Keratinocyte (primary cell): ENCODE measurements around the gene ZNF81. TPM values are rescaled to one million over a fixed set of nuclear protein-coding genes. Genes with fewer than 3 reads are reported as not detected.

Experiments used
- DNase-seq: peaks from one replicate; pipeline ENCODE4 v3.0.0-alpha.2; 2011; ENCODE audit warnings: low read depth, missing footprints, low spot score
- FAIRE-seq: peaks from 2 replicates; lab custom pipeline; 2011; peaks lifted over from hg19 to GRCh38; lab: Jason Lieb, UNC
- H2AFZ ChIP-seq: 2 replicates; pipeline ENCODE4 v1.6.0; 2012; ENCODE audit warnings: low read length, control low read depth, inconsistent platforms; ENCODE audit not compliant: control insufficient read depth
- H3K27ac ChIP-seq: 2 replicates; pipeline ENCODE4 v1.5.1; 2011; ENCODE audit warnings: low read length; ENCODE audit not compliant: control insufficient read depth, insufficient read depth
- H3K27me3 ChIP-seq: 3 replicates; pipeline ENCODE4 v1.6.0; 2011; ENCODE audit warnings: low read length; ENCODE audit not compliant: control insufficient read depth, insufficient read depth; ENCODE audit errors: extremely low read depth
- H3K36me3 ChIP-seq, 2 experiments: 2 replicates in 1 of 2; 3 replicates in 1 of 2; pipeline ENCODE4 v1.5.1; 2011; ENCODE audit warnings: low read length in 2 of 2, mild to moderate bottlenecking in 1 of 2; ENCODE audit not compliant: control insufficient read depth in 2 of 2, insufficient read depth in 2 of 2; ENCODE audit errors: extremely low read depth in 1 of 2
- H3K4me1 ChIP-seq: 3 replicates; pipeline ENCODE4 v1.5.1; 2011; ENCODE audit warnings: low read length; ENCODE audit not compliant: control insufficient read depth, insufficient read depth; ENCODE audit errors: extremely low read depth
- H3K4me2 ChIP-seq: 3 replicates; pipeline ENCODE4 v1.6.0; 2011; ENCODE audit warnings: low read depth, low read length; ENCODE audit not compliant: control insufficient read depth, insufficient read depth; ENCODE audit errors: extremely low read depth
- H3K4me3 ChIP-seq, 3 experiments: fragments of 200-600 bp in 1 of 3; sonication (generic) in 1 of 3; 2 replicates in 2 of 3; 3 replicates in 1 of 3; pipeline ENCODE4 v1.5.1; 2011 to 2016; ENCODE audit warnings: low read length in 3 of 3, mild to moderate bottlenecking in 3 of 3, control low read depth in 2 of 3, inconsistent platforms in 1 of 3, low read depth in 1 of 3, mixed read lengths in 1 of 3, mixed run types in 1 of 3, moderate library complexity in 1 of 3; ENCODE audit not compliant: control insufficient read depth in 2 of 3, insufficient read depth in 2 of 3; ENCODE audit errors: extremely low read depth in 1 of 3
- H3K79me2 ChIP-seq: 2 replicates; pipeline ENCODE4 v1.6.0; 2012; ENCODE audit warnings: low read length; ENCODE audit not compliant: control insufficient read depth, insufficient read depth
- H3K9ac ChIP-seq: 3 replicates; pipeline ENCODE4 v1.6.0; 2011; ENCODE audit warnings: low read length; ENCODE audit not compliant: control insufficient read depth, insufficient read depth; ENCODE audit errors: extremely low read depth
- H3K9me1 ChIP-seq: 3 replicates; pipeline ENCODE4 v1.6.0; 2011; ENCODE audit warnings: low read length; ENCODE audit not compliant: control insufficient read depth, insufficient read depth; ENCODE audit errors: extremely low read depth
- H3K9me3 ChIP-seq: 2 replicates; pipeline ENCODE4 v1.5.1; 2012; ENCODE audit warnings: low read depth, low read length; ENCODE audit not compliant: control insufficient read depth
- H4K20me1 ChIP-seq: 3 replicates; pipeline ENCODE4 v1.6.0; 2011; ENCODE audit warnings: low read length; ENCODE audit not compliant: control insufficient read depth, insufficient read depth; ENCODE audit errors: extremely low read depth
- EZH2 ChIP-seq: IDR thresholded peaks from one replicate; pipeline ENCODE4 v1.6.1; 2012; ENCODE audit warnings: inconsistent platforms, mild to moderate bottlenecking, low read length, moderate library complexity
- dilution Hi-C: fragments of 300-500 bp; cut with MboI; formaldehyde crosslinking; loops from one replicate; pipeline ENCODE4 v1.7.0; 2020; ENCODE audit warnings: low sequenced_read_pairs; ENCODE audit not compliant: extremely low pct_ligation_motif_present
- polyA plus RNA-seq, 5 experiments: library from polyadenylated mRNA; depleted of rRNA in 3 of 5; stranded (reverse) in 3 of 5; stranded (forward) in 1 of 5; unstranded in 1 of 5; fragments of >200 nt; gene quantifications; 1 replicate in 1 of 5; 2 replicates in 3 of 5; 3 replicates in 1 of 5; pipeline versions ENCODE4 v1.2.1 to v1.2.3, GENCODE V29; 2011 to 2012; ENCODE audit warnings: missing spikeins in 2 of 5, low read depth in 1 of 5, low replicate concordance in 1 of 5
- TF ChIP-seq, protein P1 (sequence below), 3 experiments: IDR thresholded peaks in 1 of 3; conservative IDR thresholded peaks in 1 of 3; optimal IDR thresholded peaks in 1 of 3; 2 replicates in 2 of 3; 3 replicates in 1 of 3; pipeline versions ENCODE3 to v1.5.1; 2011; ENCODE audit warnings: low read length in 3 of 3, mild to moderate bottlenecking in 3 of 3, moderate library complexity in 2 of 3, control low read depth in 1 of 3, inconsistent platforms in 1 of 3; ENCODE audit not compliant: insufficient read depth in 2 of 3; ENCODE audit errors: extremely low read depth in 1 of 3

ZNF81 gene
- polyA plus RNA-seq, 1 donor (not counting 4 experiments of a cell fraction or from before 2014, with no cell fraction given) = 5.0 TPM

GRCh38 chrX:47879463-47879862 lies 42.8 kb downstream of the ZNF81 start:
- DNase-seq (no peak), FAIRE-seq (no peak)
- TF ChIP-seq, protein P1, sequence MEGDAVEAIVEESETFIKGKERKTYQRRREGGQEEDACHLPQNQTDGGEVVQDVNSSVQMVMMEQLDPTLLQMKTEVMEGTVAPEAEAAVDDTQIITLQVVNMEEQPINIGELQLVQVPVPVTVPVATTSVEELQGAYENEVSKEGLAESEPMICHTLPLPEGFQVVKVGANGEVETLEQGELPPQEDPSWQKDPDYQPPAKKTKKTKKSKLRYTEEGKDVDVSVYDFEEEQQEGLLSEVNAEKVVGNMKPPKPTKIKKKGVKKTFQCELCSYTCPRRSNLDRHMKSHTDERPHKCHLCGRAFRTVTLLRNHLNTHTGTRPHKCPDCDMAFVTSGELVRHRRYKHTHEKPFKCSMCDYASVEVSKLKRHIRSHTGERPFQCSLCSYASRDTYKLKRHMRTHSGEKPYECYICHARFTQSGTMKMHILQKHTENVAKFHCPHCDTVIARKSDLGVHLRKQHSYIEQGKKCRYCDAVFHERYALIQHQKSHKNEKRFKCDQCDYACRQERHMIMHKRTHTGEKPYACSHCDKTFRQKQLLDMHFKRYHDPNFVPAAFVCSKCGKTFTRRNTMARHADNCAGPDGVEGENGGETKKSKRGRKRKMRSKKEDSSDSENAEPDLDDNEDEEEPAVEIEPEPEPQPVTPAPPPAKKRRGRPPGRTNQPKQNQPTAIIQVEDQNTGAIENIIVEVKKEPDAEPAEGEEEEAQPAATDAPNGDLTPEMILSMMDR (optimal IDR thresholded peaks at IDR 0.05 in 1 of 3, IDR thresholded peaks at IDR 0.05 in 1 of 3, conservative IDR thresholded peaks at IDR 0.05 in 1 of 3; ENCODE audit: extremely low read depth in 1 of 3, insufficient read depth in 2 of 3, low read length in 3 of 3) = no peak
- no peak for TF ChIP-seq EZH2
- dilution Hi-C loops = no loop called here
- Histone ChIP-seq H3K79me2 (no peaks in the 10 kb centered on the region), H3K36me3 (no peaks in the 10 kb centered on the region), H3K27ac (no peak overlapping the region), H3K27me3 (no peaks in the 10 kb centered on the region), H3K9ac (no peak overlapping the region), H3K4me3 (no peak overlapping the region), H3K9me1 (no peaks in the 10 kb centered on the region), H3K4me2 (no peak overlapping the region), H4K20me1 (no peaks in the 10 kb centered on the region), H2AFZ (no peak overlapping the region), H3K9me3 (no peaks in the 10 kb centered on the region), H3K4me1 (no peaks in the 10 kb centered on the region)

DNA sequence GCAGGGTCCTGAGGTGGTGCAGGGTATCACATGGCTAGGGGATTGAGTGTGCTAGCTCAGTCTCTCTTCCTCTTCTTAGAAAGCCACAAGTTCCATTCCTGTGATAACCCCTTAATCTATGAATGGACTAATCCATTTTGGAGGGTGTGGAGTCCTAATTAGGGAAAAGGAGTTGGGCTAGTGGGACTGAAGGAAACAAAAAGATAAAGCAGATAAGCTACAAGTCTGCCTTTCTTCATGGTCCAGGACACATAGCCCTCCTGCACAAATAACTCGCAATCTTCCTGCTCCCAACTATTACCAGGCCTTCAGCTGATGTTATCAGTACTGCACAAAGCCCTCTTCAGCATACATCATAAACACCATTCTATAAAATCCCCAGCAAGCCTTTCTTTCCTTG lies 44.2 kb downstream of the ZNF81 start:
- FAIRE-seq (no peak), DNase-seq (no peak)
- Histone ChIP-seq H4K20me1 (no peaks in the 10 kb centered on the region), H3K4me1 (no peaks in the 10 kb centered on the region), H3K27me3 (no peaks in the 10 kb centered on the region), H3K27ac (no peak overlapping the region), H3K4me2 (no peak overlapping the region), H3K9me3 (no peaks in the 10 kb centered on the region), H2AFZ (no peak overlapping the region), H3K79me2 (no peaks in the 10 kb centered on the region), H3K4me3 (no peak overlapping the region), H3K9me1 (no peaks in the 10 kb centered on the region), H3K36me3 (no peaks in the 10 kb centered on the region), H3K9ac (no peak overlapping the region)
- TF ChIP-seq, protein P1 (optimal IDR thresholded peaks at IDR 0.05 in 1 of 3, IDR thresholded peaks at IDR 0.05 in 1 of 3, conservative IDR thresholded peaks at IDR 0.05 in 1 of 3; ENCODE audit: extremely low read depth in 1 of 3, insufficient read depth in 2 of 3, low read length in 3 of 3) = no peak
- TF ChIP-seq EZH2 = no peak
- dilution Hi-C loops = no loop called here
